ENCODE results near the gene ELOVL5.
A peak's percentile ranks its signal among the peaks of the same experiment; 100 is the strongest.

Gene ELOVL5

GRCh38 chr6:53299331-53300005, 49.3 kb downstream of the ELOVL5 start:
- H3K4me3 ChIP-seq (ENCODE audit: insufficient read depth, low read length, poor library complexity, severe bottlenecking), result no peak overlapping the region
- H2AFZ ChIP-seq (ENCODE audit: low read depth, low read length, severe bottlenecking), result no peak overlapping the region
- H3K79me2 ChIP-seq (ENCODE audit: insufficient read depth, low read length), result peaks cover 98% of the 10 kb centered on the region
- H3K36me3 ChIP-seq (ENCODE audit: low read length), result peaks cover 8% of the 10 kb centered on the region; the same call in 1 of the 2 replicates
- H3K9ac ChIP-seq (ENCODE audit: low read length), result no peak overlapping the region
- H3K27me3 ChIP-seq (ENCODE audit: low read length), result no peaks in the 10 kb centered on the region
- no peaks in the 10 kb centered on the region for H3K9me3 ChIP-seq (ENCODE audit: insufficient read depth, low read length)
- no peak overlapping the region for H3K4me2 ChIP-seq (ENCODE audit: low read depth, low read length, poor library complexity, severe bottlenecking)
- no peak overlapping the region for H3K27ac ChIP-seq (ENCODE audit: low read depth, low read length)
- no peaks in the 10 kb centered on the region for H3K9me2 ChIP-seq (replicated peaks; ENCODE audit: insufficient read depth, low read length)
- H3F3A ChIP-seq (ENCODE audit: insufficient read depth), result peaks cover 15% of the 10 kb centered on the region; the same call in 1 of the 2 replicates
- TF ChIP-seq EZH2phosphoT487 (conservative IDR thresholded peaks at IDR 0.05; ENCODE audit: low read length) (no peak), CTCF (IDR thresholded peaks at IDR 0.05; ENCODE audit: insufficient read depth, low read length, poor library complexity, severe bottlenecking) (no peak)
- peaks cover 66% of the 10 kb centered on the region for H4K20me1 ChIP-seq (ENCODE audit: low read depth, low read length)

- peaks cover 10% of the 10 kb centered on the region; the same call in 1 of the 2 replicates for H3K36me3 ChIP-seq (ENCODE audit: low read length)
- peaks cover 17% of the 10 kb centered on the region; the same call in 1 of the 2 replicates for H3F3A ChIP-seq (ENCODE audit: insufficient read depth)
- peaks cover 91% of the 10 kb centered on the region for H3K79me2 ChIP-seq (ENCODE audit: insufficient read depth, low read length)
- H4K20me1 ChIP-seq (ENCODE audit: low read depth, low read length), result peaks cover 46% of the 10 kb centered on the region
- TF ChIP-seq EZH2phosphoT487 (conservative IDR thresholded peaks at IDR 0.05; ENCODE audit: low read length) (no peak), CTCF (IDR thresholded peaks at IDR 0.05; ENCODE audit: insufficient read depth, low read length, poor library complexity, severe bottlenecking) (no peak)
- no peak overlapping the region for H3K4me3 ChIP-seq (ENCODE audit: insufficient read depth, low read length, poor library complexity, severe bottlenecking)
- no peaks in the 10 kb centered on the region for H3K9me3 ChIP-seq (ENCODE audit: insufficient read depth, low read length)
- H3K27ac ChIP-seq (ENCODE audit: low read depth, low read length), result no peak overlapping the region
- no peaks in the 10 kb centered on the region for H3K27me3 ChIP-seq (ENCODE audit: low read length)
- no peak overlapping the region for H3K9ac ChIP-seq (ENCODE audit: low read length)
- no peak overlapping the region for H3K4me2 ChIP-seq (ENCODE audit: low read depth, low read length, poor library complexity, severe bottlenecking)
- H2AFZ ChIP-seq (ENCODE audit: low read depth, low read length, severe bottlenecking), result no peak overlapping the region
- no peaks in the 10 kb centered on the region for H3K9me2 ChIP-seq (replicated peaks; ENCODE audit: insufficient read depth, low read length)
Measured at GRCh38 chr6:53297004-53297403, 51.7 kb downstream of the ELOVL5 start.

GRCh38 chr6:53295176-53295575, 53.6 kb downstream of the ELOVL5 start:
- Histone ChIP-seq H4K20me1 (ENCODE audit: low read depth, low read length) (peaks cover 30% of the 10 kb centered on the region), H3K4me2 (ENCODE audit: low read depth, low read length, poor library complexity, severe bottlenecking) (no peak overlapping the region), H3F3A (ENCODE audit: insufficient read depth) (peaks cover 22% of the 10 kb centered on the region; the same call in 1 of the 2 replicates), H3K9me3 (ENCODE audit: insufficient read depth, low read length) (no peaks in the 10 kb centered on the region), H3K27ac (ENCODE audit: low read depth, low read length) (peak overlapping the region; percentile 6; the same call in 1 of the 2 replicates), H3K36me3 (ENCODE audit: low read length) (peaks cover 25% of the 10 kb centered on the region; the same call in 1 of the 2 replicates), H3K27me3 (ENCODE audit: low read length) (no peaks in the 10 kb centered on the region), H3K9ac (ENCODE audit: low read length) (no peak overlapping the region), H3K9me2 (replicated peaks; ENCODE audit: insufficient read depth, low read length) (no peaks in the 10 kb centered on the region), H2AFZ (ENCODE audit: low read depth, low read length, severe bottlenecking) (no peak overlapping the region), H3K4me3 (ENCODE audit: insufficient read depth, low read length, poor library complexity, severe bottlenecking) (no peak overlapping the region), H3K79me2 (ENCODE audit: insufficient read depth, low read length) (peaks cover 72% of the 10 kb centered on the region)
- TF ChIP-seq CTCF (IDR thresholded peaks at IDR 0.05; ENCODE audit: insufficient read depth, low read length, poor library complexity, severe bottlenecking) (no peak), EZH2phosphoT487 (conservative IDR thresholded peaks at IDR 0.05; ENCODE audit: low read length) (no peak)

All from SU-DHL-6 (cell line).